Mucosa of descending colon (tissue), 3 donors: ENCODE data around the gene PSMD6. TPM values are rescaled to one million over a fixed set of nuclear protein-coding genes. Genes with fewer than 3 reads are reported as not detected.

Experiments
- ATAC-seq: fragments of 200-7000 bp; cut with Tn5 transposase; one replicate; pipeline ENCODE4 v1.9.1; 2020; ENCODE audit warnings: mild to moderate bottlenecking, moderate library complexity
- DNase-seq, 3 donors: peaks; one replicate each; pipeline ENCODE4 v3.0.0-alpha.2; 2020
- H3K36me3 ChIP-seq: fragments of 200-600 bp; one replicate; pipeline ENCODE4 v1.8.0; 2021; ENCODE audit warnings: low read depth, mild to moderate bottlenecking
- H3K4me1 ChIP-seq: fragments of 200-600 bp; one replicate; pipeline ENCODE4 v1.8.0; 2021; ENCODE audit warnings: low read depth, mild to moderate bottlenecking
- H3K4me3 ChIP-seq: fragments of 200-600 bp; one replicate; pipeline ENCODE4 v1.8.0; 2021; ENCODE audit warnings: mild to moderate bottlenecking
- H3K9me3 ChIP-seq: fragments of 200-600 bp; one replicate; pipeline ENCODE4 v1.8.0; 2021; ENCODE audit warnings: mild to moderate bottlenecking
- CTCF ChIP-seq: fragments of 200-600 bp; IDR thresholded peaks from one replicate; pipeline ENCODE4 v1.8.0; 2022; ENCODE audit warnings: antibody characterized with exemption, mild to moderate bottlenecking
- intact Hi-C, 2 donors: fragments of 100-400 bp; cut with DNase I in 1 of 2; cut with micrococcal nuclease in 1 of 2; formaldehyde crosslinking; loops; one replicate each; pipeline versions ENCODE4 v1.11.0 to v1.11.1; 2022; cut with DNase I, micrococcal nuclease
- total RNA-seq, 3 donors: library from RNA; stranded (reverse); fragmentation: NEBNext Ultra II Directional in 2 of 3; extraction: Animal tissue kit (Norgen Biotek cat#: 25700) in 2 of 3; gene quantifications; one replicate each; pipeline versions ENCODE4 v1.2.1 to v1.2.4, GENCODE V29; 2021 to 2023
- donor health status: DM: no; HTN: no; CAD: no; lungs with moderate emphysema.
- donor health status: DM: no; HTN: no; CAD: no.
- donor health status: DM: no; HTN: yes; CAD: no.

PSMD6 gene
- total RNA-seq, 3 donors from 2014 or later = 39.1 to 61.8 (median 57.5) TPM

- Histone ChIP-seq H3K4me1 (no peaks in the 10 kb centered on the region), H3K9me3 (no peaks in the 10 kb centered on the region), H3K4me3 (no peak overlapping the region), H3K36me3 (no peaks in the 10 kb centered on the region)
- DNase-seq = no peak
- no peak for TF ChIP-seq CTCF
- no peak for ATAC-seq
- intact Hi-C loops = no loop called here
Observed at GRCh38 chr3:63981980-63982379, 41.3 kb downstream of the PSMD6 start.

- no peaks in the 10 kb centered on the region for H3K4me1 ChIP-seq
- ATAC-seq (peak; percentile 40), DNase-seq (no peak)
- no peak overlapping the region for H3K4me3 ChIP-seq
- TF ChIP-seq CTCF = no peak
- H3K9me3 ChIP-seq = no peaks in the 10 kb centered on the region
- H3K36me3 ChIP-seq = no peaks in the 10 kb centered on the region
- intact Hi-C loops = no loop called here
Observed at GRCh38 chr3:63980830-63981498, 42.3 kb downstream of the PSMD6 start.

GRCh38 chr3:63980019-63980418 lies 43.3 kb downstream of the PSMD6 start:
- ATAC-seq (no peak), DNase-seq (no peak)
- H3K9me3 ChIP-seq = no peaks in the 10 kb centered on the region
- no peak overlapping the region for H3K4me3 ChIP-seq
- no peaks in the 10 kb centered on the region for H3K4me1 ChIP-seq
- intact Hi-C loops = no loop called here
- H3K36me3 ChIP-seq = no peaks in the 10 kb centered on the region
- no peak for TF ChIP-seq CTCF

GRCh38 chr3:63979093-63979885 lies 44.0 kb downstream of the PSMD6 start:
- ATAC-seq (peak; percentile 60), DNase-seq (no peak)
- intact Hi-C loops = no loop called here
- Histone ChIP-seq H3K36me3 (no peaks in the 10 kb centered on the region), H3K9me3 (no peaks in the 10 kb centered on the region), H3K4me3 (no peak overlapping the region), H3K4me1 (no peaks in the 10 kb centered on the region)
- TF ChIP-seq CTCF = no peak

- Histone ChIP-seq H3K4me3 (no peak overlapping the region), H3K9me3 (no peaks in the 10 kb centered on the region), H3K36me3 (no peaks in the 10 kb centered on the region), H3K4me1 (no peaks in the 10 kb centered on the region)
- intact Hi-C loops = no loop called here
- ATAC-seq = no peak
- DNase-seq = no peak
- no peak for TF ChIP-seq CTCF
Observed at GRCh38 chr3:63977893-63978292, 45.4 kb downstream of the PSMD6 start.
